ENCODE measurements around the gene CLDN20.
"Not testable (repeated sequence)": the region's sequence is repeated elsewhere in the genome, so short reads cannot be mapped to it uniquely, and the experiment has no call there.

CLDN20 gene

DNA sequence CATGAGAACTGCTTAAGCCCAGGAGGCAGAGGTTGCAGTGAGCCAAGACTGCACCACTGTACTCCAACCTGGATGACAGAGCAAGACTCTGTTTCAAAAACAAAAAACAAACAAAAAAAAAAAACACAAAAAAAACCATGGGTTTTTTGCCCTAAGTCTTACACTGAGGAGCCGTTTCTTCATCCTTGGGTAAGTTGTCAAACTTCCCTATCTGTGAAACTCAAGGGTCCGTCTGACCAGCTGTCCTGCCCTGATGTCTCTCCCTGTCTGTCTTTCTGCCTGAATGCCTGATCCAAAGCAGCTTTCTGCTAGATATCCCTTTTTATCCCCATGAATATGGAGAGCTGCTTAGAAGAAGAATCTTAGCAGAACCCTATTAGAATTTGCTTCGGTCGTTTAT lies 41.3 kb upstream of the CLDN20 start:
- H3K4me3 ChIP-seq (ENCODE audit: low read depth, low read length): no peak overlapping the region
- TF ChIP-seq, protein P1, sequence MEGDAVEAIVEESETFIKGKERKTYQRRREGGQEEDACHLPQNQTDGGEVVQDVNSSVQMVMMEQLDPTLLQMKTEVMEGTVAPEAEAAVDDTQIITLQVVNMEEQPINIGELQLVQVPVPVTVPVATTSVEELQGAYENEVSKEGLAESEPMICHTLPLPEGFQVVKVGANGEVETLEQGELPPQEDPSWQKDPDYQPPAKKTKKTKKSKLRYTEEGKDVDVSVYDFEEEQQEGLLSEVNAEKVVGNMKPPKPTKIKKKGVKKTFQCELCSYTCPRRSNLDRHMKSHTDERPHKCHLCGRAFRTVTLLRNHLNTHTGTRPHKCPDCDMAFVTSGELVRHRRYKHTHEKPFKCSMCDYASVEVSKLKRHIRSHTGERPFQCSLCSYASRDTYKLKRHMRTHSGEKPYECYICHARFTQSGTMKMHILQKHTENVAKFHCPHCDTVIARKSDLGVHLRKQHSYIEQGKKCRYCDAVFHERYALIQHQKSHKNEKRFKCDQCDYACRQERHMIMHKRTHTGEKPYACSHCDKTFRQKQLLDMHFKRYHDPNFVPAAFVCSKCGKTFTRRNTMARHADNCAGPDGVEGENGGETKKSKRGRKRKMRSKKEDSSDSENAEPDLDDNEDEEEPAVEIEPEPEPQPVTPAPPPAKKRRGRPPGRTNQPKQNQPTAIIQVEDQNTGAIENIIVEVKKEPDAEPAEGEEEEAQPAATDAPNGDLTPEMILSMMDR (IDR thresholded peaks at IDR 0.05; ENCODE audit: low read depth, low read length): no peak

- TF ChIP-seq, protein P1 (IDR thresholded peaks at IDR 0.05; ENCODE audit: low read depth, low read length): no peak
- H3K4me3 ChIP-seq (ENCODE audit: low read depth, low read length): no peak overlapping the region
These were observed 40.0 kb upstream of the CLDN20 start for GRCh38 chr6:155223646-155224451.

DNA sequence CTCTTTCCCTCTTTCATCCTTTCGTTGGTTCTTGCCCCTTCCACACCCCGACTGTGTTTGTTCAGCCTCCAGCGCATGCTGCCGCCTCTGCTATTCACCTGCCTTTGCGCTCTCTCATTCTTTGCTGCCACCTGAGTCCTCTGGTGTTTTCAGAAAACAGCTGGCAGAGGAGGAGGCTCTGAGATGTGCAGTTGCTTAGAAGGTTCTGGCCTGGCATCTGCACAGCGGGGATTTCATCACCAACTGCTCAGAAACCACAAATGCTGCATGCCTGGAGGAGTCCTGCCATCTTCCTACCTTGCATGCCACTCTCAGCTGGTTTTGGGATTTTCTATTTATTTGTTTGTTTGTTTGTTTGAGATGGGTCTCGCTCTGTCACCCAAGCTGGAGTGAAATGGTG lies 39.2 kb upstream of the CLDN20 start:
- H3K4me3 ChIP-seq (ENCODE audit: low read depth, low read length): no peak overlapping the region
- TF ChIP-seq, protein P1 (IDR thresholded peaks at IDR 0.05; ENCODE audit: low read depth, low read length): no peak

DNA sequence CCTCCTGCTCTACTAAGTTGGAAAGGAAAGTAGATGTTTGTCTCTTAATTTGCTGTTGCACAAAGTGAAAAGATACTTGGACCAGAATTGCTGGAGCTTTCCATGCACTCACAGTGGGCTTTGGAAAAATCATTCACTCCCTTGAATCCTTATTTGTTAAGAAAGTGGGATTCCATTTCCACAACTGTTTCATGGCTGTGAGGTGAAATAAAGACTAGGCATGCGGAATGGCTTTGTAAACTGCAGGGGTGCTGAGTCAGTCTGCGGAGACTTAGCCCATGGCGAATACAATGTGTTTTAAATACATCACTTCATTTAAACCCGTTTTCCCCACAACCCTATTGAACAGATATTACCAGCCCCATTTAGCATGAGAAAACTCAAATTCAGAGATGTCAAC lies 36.8 kb upstream of the CLDN20 start:
- no peak overlapping the region for H3K4me3 ChIP-seq (ENCODE audit: low read depth, low read length)
- TF ChIP-seq, protein P1 (IDR thresholded peaks at IDR 0.05; ENCODE audit: low read depth, low read length): no peak

GRCh38 chr6:155228546-155229166 lies 35.2 kb upstream of the CLDN20 start:
- TF ChIP-seq, protein P1 (IDR thresholded peaks at IDR 0.05; ENCODE audit: low read depth, low read length): no peak

DNA sequence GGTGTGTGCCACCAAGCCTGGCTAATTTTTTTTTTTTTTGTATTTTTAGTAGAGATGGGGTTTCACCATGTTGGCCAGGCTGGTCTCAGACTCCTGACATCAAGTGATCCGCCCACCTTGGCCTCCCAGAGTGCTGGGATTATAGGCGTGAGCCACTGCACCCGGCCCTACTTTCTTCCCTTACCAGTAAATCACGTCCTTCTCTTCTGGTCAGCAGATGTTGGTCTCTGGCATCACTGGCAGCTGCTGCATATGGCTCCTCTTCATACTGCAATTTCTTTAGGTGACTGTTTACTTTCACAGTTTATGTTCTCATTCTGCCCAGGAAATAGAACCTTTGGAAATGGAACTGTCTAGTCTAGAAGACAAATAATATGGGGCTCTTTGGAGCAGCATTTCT lies 32.8 kb upstream of the CLDN20 start:
- not testable (repeated sequence) for H3K4me3 ChIP-seq (ENCODE audit: low read depth, low read length)

More at GRCh38 chr6:155228546-155229166, 35.2 kb upstream of the CLDN20 start:
- H3K4me3 ChIP-seq (ENCODE audit: low read depth, low read length): no peak overlapping the region

DNA sequence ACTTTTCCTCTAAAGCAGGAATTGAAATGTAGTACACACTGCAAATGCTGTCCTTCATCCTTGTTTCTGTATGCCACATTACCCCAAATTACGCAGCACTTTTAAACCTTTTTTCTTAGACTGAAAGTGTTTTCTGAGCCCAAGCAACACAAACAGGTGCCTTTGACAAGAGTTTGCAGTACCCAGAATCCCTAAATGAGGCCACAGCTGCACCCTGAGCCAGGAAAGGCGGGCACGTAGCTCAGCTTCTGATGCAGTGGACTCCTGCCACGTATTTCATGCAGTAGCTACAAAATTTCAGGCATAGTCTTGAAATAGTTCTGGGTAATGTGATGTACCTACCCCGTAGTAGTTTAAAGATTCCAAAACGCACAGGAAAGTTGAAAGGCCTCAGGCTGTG lies 31.0 kb upstream of the CLDN20 start:
- no peak overlapping the region for H3K4me3 ChIP-seq (ENCODE audit: low read depth, low read length)
- TF ChIP-seq, protein P1 (IDR thresholded peaks at IDR 0.05; ENCODE audit: low read depth, low read length): no peak

All from WI38 (cell line).